Uterus (tissue), 2 donors: ENCODE results near the gene FSIP1.

Experiments
- CTCF ChIP-seq, 4 experiments: fragments of 200-600 bp in 2 of 4; fragments of 450-650 bp in 2 of 4; sonication (generic) in 2 of 4; IDR thresholded peaks; one replicate each; pipeline ENCODE4 v1.5.1; 2016 to 2019; ENCODE audit warnings: antibody characterized with exemption in 4 of 4, mild to moderate bottlenecking in 2 of 4, moderate library complexity in 1 of 4
- POLR2A ChIP-seq, 2 donors: fragments of 450-650 bp; IDR thresholded peaks; one replicate each; pipeline ENCODE4 v1.6.1; 2016; ENCODE audit warnings: antibody characterized with exemption in 2 of 2, mild to moderate bottlenecking in 1 of 2, moderate library complexity in 1 of 2

GRCh38 chr15:39558421-39558820 is 224.2 kb downstream of the FSIP1 start:
- no peak for TF ChIP-seq CTCF (IDR thresholded peaks at IDR 0.05)
- no peak for TF ChIP-seq POLR2A (IDR thresholded peaks at IDR 0.05)
